Muscle layer of duodenum (tissue), 2 donors: Measurements from ENCODE around the gene SORCS2.

Experiments used
- H3K27ac ChIP-seq: one replicate; pipeline ENCODE4 v1.7.0; 2013; ENCODE audit warnings: mild to moderate bottlenecking, low read length
- H3K27me3 ChIP-seq: one replicate; pipeline ENCODE4 v1.7.0; 2013; ENCODE audit warnings: low read depth, mild to moderate bottlenecking, control low read depth, low read length
- H3K36me3 ChIP-seq, 2 donors: one replicate each; pipeline ENCODE4 v1.7.0; 2013; ENCODE audit warnings: low read length in 2 of 2, control low read depth in 1 of 2, mild to moderate bottlenecking in 1 of 2; ENCODE audit not compliant: insufficient read depth in 2 of 2, control insufficient read depth in 1 of 2
- H3K4me1 ChIP-seq, 2 donors: one replicate each; pipeline ENCODE4 v1.7.0; 2013; ENCODE audit warnings: low read length in 2 of 2, mild to moderate bottlenecking in 2 of 2, control low read depth in 1 of 2, moderate library complexity in 1 of 2; ENCODE audit not compliant: insufficient read depth in 2 of 2, control insufficient read depth in 1 of 2
- H3K4me3 ChIP-seq, 2 donors: one replicate each; pipeline ENCODE4 v1.7.0; 2013; ENCODE audit warnings: low read length in 2 of 2, low read depth in 1 of 2, mild to moderate bottlenecking in 1 of 2
- H3K9me3 ChIP-seq, 2 donors: one replicate each; pipeline ENCODE4 v1.7.0; 2013; ENCODE audit warnings: low read length in 2 of 2, control low read depth in 1 of 2, mild to moderate bottlenecking in 1 of 2; ENCODE audit not compliant: control insufficient read depth in 1 of 2
- donor health status: healthy.

Gene SORCS2

GRCh38 chr4:7684294-7684693 lies 492.0 kb downstream of the SORCS2 start:
- no peaks in the 10 kb centered on the region for H3K27me3 ChIP-seq
- H3K9me3 ChIP-seq, result peaks cover 11 to 17% of the 10 kb centered on the region in 2 donors
- H3K4me1 ChIP-seq, result no peaks in the 10 kb centered on the region
- no peak overlapping the region for H3K27ac ChIP-seq
- H3K36me3 ChIP-seq, result peaks cover 0 to 15% of the 10 kb centered on the region in 2 donors
- H3K4me3 ChIP-seq, result no peak overlapping the region

GRCh38 chr4:7686070-7686870 lies 493.9 kb downstream of the SORCS2 start:
- no peak overlapping the region for H3K4me3 ChIP-seq
- no peak overlapping the region for H3K27ac ChIP-seq
- no peaks in the 10 kb centered on the region for H3K27me3 ChIP-seq
- no peaks in the 10 kb centered on the region for H3K4me1 ChIP-seq
- peaks cover 11 to 17% of the 10 kb centered on the region in 2 donors for H3K9me3 ChIP-seq
- H3K36me3 ChIP-seq, result peaks cover 0 to 15% of the 10 kb centered on the region in 2 donors

GRCh38 chr4:7687006-7687405 lies 494.7 kb downstream of the SORCS2 start:
- Histone ChIP-seq H3K36me3 (peaks cover 0 to 15% of the 10 kb centered on the region in 2 donors), H3K4me3 (no peak overlapping the region), H3K4me1 (no peaks in the 10 kb centered on the region), H3K27ac (no peak overlapping the region), H3K9me3 (peaks cover 7 to 17% of the 10 kb centered on the region in 2 donors), H3K27me3 (no peaks in the 10 kb centered on the region)

- Histone ChIP-seq H3K27me3 (no peaks in the 10 kb centered on the region), H3K9me3 (peaks cover 2 to 12% of the 10 kb centered on the region in 2 donors), H3K27ac (no peak overlapping the region), H3K4me3 (no peak overlapping the region), H3K4me1 (no peaks in the 10 kb centered on the region), H3K36me3 (peaks cover 0 to 13% of the 10 kb centered on the region in 2 donors)
Measured at GRCh38 chr4:7687796-7688195, 495.5 kb downstream of the SORCS2 start.

- no peaks in the 10 kb centered on the region for H3K27me3 ChIP-seq
- H3K4me1 ChIP-seq, result no peaks in the 10 kb centered on the region
- no peak overlapping the region for H3K27ac ChIP-seq
- no peaks in the 10 kb centered on the region for H3K9me3 ChIP-seq
- no peaks in the 10 kb centered on the region for H3K36me3 ChIP-seq
- H3K4me3 ChIP-seq, result no peak overlapping the region
Measured at GRCh38 chr4:7689773-7690693, 497.7 kb downstream of the SORCS2 start.

- no peaks in the 10 kb centered on the region for H3K27me3 ChIP-seq
- no peak overlapping the region for H3K4me3 ChIP-seq
- no peaks in the 10 kb centered on the region for H3K36me3 ChIP-seq
- H3K4me1 ChIP-seq, result no peaks in the 10 kb centered on the region
- H3K27ac ChIP-seq, result no peak overlapping the region
- H3K9me3 ChIP-seq, result no peaks in the 10 kb centered on the region
Measured at GRCh38 chr4:7691061-7691460, 498.7 kb downstream of the SORCS2 start.

- no peak overlapping the region for H3K27ac ChIP-seq
- H3K9me3 ChIP-seq, result no peaks in the 10 kb centered on the region
- H3K4me3 ChIP-seq, result no peak overlapping the region
- no peaks in the 10 kb centered on the region for H3K4me1 ChIP-seq
- H3K36me3 ChIP-seq, result no peaks in the 10 kb centered on the region
- no peaks in the 10 kb centered on the region for H3K27me3 ChIP-seq
Measured at GRCh38 chr4:7691982-7692381, 499.6 kb downstream of the SORCS2 start.

GRCh38 chr4:7692451-7693236 lies 500.3 kb downstream of the SORCS2 start:
- no peak overlapping the region for H3K4me3 ChIP-seq
- H3K27ac ChIP-seq, result no peak overlapping the region

GRCh38 chr4:7693237-7693608 lies 500.9 kb downstream of the SORCS2 start:
- Histone ChIP-seq H3K27ac (no peak overlapping the region), H3K4me3 (no peak overlapping the region), H3K36me3 (no peaks in the 10 kb centered on the region), H3K9me3 (no peaks in the 10 kb centered on the region), H3K27me3 (no peaks in the 10 kb centered on the region), H3K4me1 (no peaks in the 10 kb centered on the region)

More at GRCh38 chr4:7692451-7693236, 500.3 kb downstream of the SORCS2 start:
- Histone ChIP-seq H3K4me1 (no peaks in the 10 kb centered on the region), H3K27me3 (no peaks in the 10 kb centered on the region), H3K36me3 (no peaks in the 10 kb centered on the region), H3K9me3 (no peaks in the 10 kb centered on the region)

GRCh38 chr4:7693711-7694110 lies 501.4 kb downstream of the SORCS2 start:
- H3K9me3 ChIP-seq, result no peaks in the 10 kb centered on the region
- no peaks in the 10 kb centered on the region for H3K36me3 ChIP-seq
- no peaks in the 10 kb centered on the region for H3K27me3 ChIP-seq
- no peak overlapping the region for H3K4me3 ChIP-seq
- no peak overlapping the region for H3K27ac ChIP-seq
- no peaks in the 10 kb centered on the region for H3K4me1 ChIP-seq

- H3K27me3 ChIP-seq, result no peaks in the 10 kb centered on the region
- no peaks in the 10 kb centered on the region for H3K9me3 ChIP-seq
- no peak overlapping the region for H3K4me3 ChIP-seq
- H3K27ac ChIP-seq, result no peak overlapping the region
- no peaks in the 10 kb centered on the region for H3K36me3 ChIP-seq
- no peaks in the 10 kb centered on the region for H3K4me1 ChIP-seq
Measured at GRCh38 chr4:7694324-7694723, 502.0 kb downstream of the SORCS2 start.
